NCI-H2171 (cell line): ENCODE measurements around the gene ZNF823.

ENCODE experiments used
- DNase-seq: peaks from one replicate; lab custom pipeline; 2025; lab: John Stamatoyannopoulos, UW

ZNF823 gene

GRCh38 chr19:11737964-11738745, 591 bp downstream of the ZNF823 start:
- peak; percentile 10 for DNase-seq

GRCh38 chr19:11736696-11737095, 2.0 kb downstream of the ZNF823 start:
- DNase-seq = peak; percentile 24

GRCh38 chr19:11735375-11735774, 3.4 kb downstream of the ZNF823 start:
- DNase-seq = no peak

GRCh38 chr19:11729586-11729985, 9.2 kb downstream of the ZNF823 start:
- DNase-seq = no peak

GRCh38 chr19:11722414-11722813, 16.3 kb downstream of the ZNF823 start:
- no peak for DNase-seq

GRCh38 chr19:11721681-11722080, 17.1 kb downstream of the ZNF823 start:
- no peak for DNase-seq

GRCh38 chr19:11710313-11710712, 28.4 kb downstream of the ZNF823 start:
- no peak for DNase-seq

GRCh38 chr19:11708457-11708856, 30.3 kb downstream of the ZNF823 start:
- no peak for DNase-seq

GRCh38 chr19:11705474-11705873, 33.3 kb downstream of the ZNF823 start:
- no peak for DNase-seq

- no peak for DNase-seq
Observed at GRCh38 chr19:11704626-11705025, 34.1 kb downstream of the ZNF823 start.

- DNase-seq = peak; percentile 3
Observed at GRCh38 chr19:11699931-11700794, 38.6 kb downstream of the ZNF823 start.

- no peak for DNase-seq
Observed at GRCh38 chr19:11698231-11698630, 40.5 kb downstream of the ZNF823 start.

GRCh38 chr19:11697284-11697855, 41.4 kb downstream of the ZNF823 start:
- no peak for DNase-seq

- peak; percentile 94 for DNase-seq
Observed at GRCh38 chr19:11694533-11695439, 44.0 kb downstream of the ZNF823 start.

- peak; percentile 22 for DNase-seq
Observed at GRCh38 chr19:11693505-11694499, 44.9 kb downstream of the ZNF823 start.

GRCh38 chr19:11692127-11692790, 46.5 kb downstream of the ZNF823 start:
- DNase-seq = no peak

- no peak for DNase-seq
Observed at GRCh38 chr19:11685676-11686650, 52.8 kb downstream of the ZNF823 start.

- DNase-seq = no peak
Observed at GRCh38 chr19:11684987-11685675, 53.6 kb downstream of the ZNF823 start.
